HG03354 (cell line): Measurements from ENCODE around the gene HOXC9.

Experiments
- ATAC-seq: cut with Tn5 transposase; IDR thresholded peaks from one replicate; pipeline ENCODE4 v1.9.1; 2021; ENCODE audit warnings: mild to moderate bottlenecking; ENCODE audit not compliant: unreplicated experiment, poor library complexity, severe bottlenecking

HOXC9 gene

DNA sequence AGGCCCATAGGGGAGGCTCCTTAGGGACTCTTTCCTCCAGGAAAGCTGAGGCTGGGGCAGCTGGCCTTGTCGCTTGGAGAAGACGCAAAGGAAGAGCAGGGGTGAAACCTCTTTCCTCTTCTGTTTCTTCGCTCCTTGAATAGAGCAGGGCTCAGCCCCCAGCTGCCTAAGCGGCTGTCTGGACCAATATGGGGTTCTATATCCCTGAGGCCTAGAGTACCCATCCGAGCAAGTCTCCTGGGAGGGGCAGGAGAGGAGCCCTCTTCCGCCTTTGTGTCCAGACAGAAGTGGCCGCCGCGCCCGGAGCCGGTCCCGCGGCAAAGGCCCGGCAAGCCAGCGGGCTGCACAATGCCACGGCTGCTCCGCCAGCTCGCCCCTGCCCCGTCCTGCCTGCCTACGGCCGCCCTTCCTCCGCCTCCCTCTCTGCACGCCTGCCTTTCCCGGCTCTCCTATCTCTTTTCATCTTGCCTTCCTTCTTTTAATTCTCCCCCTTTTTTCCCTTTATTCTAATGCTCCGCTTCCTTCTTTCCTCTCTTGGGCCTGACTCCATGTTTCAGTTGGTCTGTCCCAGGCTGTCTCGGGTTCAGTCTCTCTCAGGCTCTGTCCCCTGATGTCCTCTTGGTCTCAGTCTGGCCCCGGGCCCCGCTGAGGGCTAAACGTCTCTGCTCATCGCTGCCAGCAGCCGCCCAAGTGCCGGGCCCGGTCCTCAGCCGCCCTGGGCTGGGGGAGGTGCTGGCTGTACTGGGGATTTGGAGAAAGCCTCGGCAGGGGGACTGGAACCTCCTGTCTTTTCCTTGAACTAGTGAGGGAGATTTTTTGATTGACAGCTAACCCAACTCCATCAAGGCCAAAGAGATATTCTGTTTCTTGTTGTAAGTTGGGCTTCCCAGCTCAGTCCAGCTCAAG lies 2.5 kb upstream of the HOXC9 start:
- no peak for ATAC-seq

GRCh38 chr12:53998110-53998899 lies 1.7 kb upstream of the HOXC9 start:
- no peak for ATAC-seq

- no peak for ATAC-seq
Measured at GRCh38 chr12:53998900-53999236, 1.1 kb upstream of the HOXC9 start.

- ATAC-seq, result no peak
Measured at GRCh38 chr12:53999559-54000115, 324 bp upstream of the HOXC9 start.

GRCh38 chr12:54001283-54002187 lies 1.6 kb downstream of the HOXC9 start:
- ATAC-seq, result no peak

DNA sequence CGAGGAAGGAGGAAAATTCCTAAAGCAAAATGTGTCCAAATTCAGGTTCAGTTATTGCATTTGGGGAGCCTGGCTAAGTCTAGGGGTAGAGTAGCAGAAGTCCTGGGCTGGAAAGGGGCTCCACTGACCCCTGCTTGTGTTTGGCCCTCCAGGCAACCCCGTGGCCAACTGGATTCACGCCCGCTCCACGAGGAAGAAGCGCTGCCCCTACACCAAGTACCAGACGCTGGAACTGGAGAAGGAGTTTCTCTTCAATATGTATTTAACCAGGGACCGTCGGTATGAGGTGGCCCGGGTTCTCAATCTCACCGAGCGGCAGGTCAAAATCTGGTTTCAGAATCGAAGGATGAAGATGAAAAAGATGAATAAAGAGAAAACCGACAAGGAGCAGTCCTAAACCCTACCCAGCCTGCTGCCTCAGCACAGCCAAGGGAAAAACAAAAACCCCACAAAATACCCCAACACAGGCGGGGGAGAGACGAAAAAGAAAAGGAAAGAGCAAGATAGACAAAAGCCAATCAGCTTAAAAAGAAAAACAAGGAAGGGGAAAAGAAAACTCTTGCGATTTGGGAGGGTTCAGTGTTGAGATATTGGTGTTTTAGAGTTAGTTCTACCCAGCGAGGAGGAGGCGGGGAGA lies 2.4 kb downstream of the HOXC9 start:
- no peak for ATAC-seq

- ATAC-seq, result no peak
Measured at GRCh38 chr12:54002915-54003389, 3.0 kb downstream of the HOXC9 start.

- no peak for ATAC-seq
Measured at GRCh38 chr12:54003625-54004024, 3.7 kb downstream of the HOXC9 start.

DNA sequence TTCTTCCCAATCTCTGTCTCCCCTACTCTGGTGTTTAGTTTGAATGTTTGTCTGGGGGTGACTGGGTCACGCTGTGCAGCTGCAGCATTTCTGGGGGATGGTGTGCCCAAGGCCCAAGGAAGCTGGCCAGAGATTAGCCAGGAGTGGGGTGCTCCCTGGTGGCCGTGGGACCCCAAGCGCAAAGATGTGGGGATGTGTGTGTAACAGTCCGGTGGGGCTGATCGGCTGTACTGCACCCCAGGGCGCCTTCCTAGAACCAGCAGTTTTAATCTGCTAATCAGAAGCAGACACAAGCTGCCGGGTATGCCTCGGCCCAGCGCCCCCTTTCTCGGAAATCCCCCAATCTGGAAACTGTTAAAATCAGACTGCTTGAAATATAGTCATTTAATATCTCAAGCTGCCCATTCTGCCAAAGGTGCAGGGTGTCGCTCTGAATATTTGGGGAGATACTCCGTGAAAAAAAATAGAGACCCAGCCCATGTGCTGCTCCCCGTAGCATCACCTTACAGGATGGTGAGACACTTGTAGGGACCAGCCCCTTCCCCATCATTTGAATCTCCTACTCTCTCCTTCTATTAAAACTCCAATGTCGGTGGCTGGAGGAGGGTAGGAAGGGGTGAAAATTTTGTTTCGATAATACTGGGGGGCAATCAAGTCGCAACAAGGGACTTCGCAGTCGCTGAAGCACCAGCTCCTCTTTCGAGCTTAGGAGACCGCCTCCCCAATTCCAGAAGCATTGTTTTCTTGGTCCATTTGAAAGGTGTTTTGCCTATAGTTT lies 4.3 kb downstream of the HOXC9 start:
- no peak for ATAC-seq

- ATAC-seq, result no peak
Measured at GRCh38 chr12:54004841-54005530, 5.0 kb downstream of the HOXC9 start.

GRCh38 chr12:54005531-54005852 lies 5.5 kb downstream of the HOXC9 start:
- no peak for ATAC-seq

DNA sequence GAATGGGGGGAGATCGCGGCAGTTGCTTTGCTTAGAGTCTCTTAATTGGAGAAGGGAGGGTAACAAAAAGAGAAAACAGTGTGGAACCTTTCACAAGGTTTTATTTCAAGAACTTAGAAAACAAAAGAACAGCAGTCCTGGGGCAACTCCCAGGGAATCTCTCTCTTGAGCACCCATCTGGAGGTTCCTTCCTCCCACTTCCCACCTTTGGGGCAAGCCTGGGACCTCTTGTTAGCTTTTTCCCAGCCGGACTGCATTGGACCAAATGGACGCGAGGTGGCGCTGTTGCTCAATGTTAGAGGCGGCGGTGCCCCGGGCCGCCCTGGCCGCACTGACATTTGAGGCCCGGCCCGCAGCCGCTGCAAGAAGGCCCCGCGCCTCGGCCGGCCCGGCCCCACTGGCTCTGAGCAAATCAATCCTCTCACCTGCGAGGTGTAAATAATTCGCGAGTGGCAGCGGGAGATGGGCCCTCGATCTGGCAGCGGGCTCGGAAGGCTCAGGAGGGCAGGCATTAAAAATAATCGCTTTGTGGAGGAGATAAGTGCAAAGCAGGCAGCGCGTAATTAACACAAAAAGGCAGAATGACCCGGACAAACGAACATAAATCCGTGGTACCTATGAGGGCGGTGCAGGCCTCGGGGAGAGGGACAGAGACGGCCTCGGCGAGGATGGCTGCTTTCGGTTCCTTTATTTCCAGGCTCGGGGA lies 6.0 kb downstream of the HOXC9 start:
- peak; percentile 78 for ATAC-seq

- ATAC-seq, result no peak
Measured at GRCh38 chr12:54006559-54007220, 6.7 kb downstream of the HOXC9 start.

- no peak for ATAC-seq
Measured at GRCh38 chr12:54007538-54008259, 7.7 kb downstream of the HOXC9 start.

DNA sequence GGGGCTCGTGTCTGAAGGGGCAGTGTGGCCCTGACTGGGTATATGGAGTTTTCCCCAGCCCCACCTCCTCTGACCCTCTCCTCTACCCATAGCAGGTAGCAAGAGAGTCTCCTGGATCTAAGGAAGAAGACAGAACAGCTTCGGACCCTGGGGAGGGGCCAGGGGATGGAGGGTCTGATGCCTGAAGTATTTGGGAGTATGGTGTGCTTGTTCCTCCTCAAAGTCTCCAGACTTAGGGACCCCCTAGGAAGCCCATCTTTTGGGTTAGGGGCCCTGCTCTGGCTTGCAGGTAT lies 8.2 kb downstream of the HOXC9 start:
- no peak for ATAC-seq

DNA sequence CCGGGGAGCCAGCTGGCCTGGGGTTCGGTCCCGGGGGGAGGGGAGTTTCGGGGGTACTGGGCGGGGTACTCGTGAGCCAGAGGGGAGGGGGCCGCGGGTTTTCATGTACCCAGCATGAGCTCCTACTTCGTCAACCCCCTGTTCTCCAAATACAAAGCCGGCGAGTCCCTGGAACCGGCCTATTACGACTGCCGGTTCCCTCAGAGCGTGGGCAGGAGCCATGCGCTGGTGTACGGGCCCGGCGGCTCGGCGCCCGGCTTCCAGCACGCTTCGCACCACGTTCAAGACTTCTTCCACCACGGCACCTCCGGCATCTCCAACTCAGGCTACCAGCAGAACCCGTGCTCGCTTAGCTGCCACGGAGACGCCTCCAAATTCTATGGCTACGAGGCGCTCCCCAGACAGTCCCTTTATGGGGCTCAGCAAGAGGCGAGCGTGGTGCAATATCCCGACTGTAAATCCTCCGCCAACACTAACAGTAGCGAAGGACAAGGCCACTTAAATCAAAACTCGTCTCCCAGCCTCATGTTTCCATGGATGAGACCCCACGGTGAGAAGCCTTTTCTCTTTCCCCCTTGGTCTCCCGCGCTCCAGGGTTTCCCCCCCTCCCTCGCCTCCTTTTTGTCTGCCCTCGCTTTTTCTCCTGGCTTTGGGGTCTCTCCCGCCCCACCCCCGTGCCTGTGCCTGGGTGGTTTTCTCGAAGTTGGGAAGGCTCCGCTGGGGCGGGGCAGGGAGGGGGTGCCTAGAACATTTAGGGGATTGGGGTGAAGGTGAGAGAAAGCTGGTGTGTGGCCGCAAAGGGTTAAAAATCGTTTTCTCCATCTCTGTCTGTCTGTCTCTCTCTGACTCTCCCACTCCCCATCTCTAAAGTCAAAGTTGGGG lies 9.5 kb downstream of the HOXC9 start:
- no peak for ATAC-seq
